HCT116 (cell line): ENCODE data around the gene CD96. TPM values are rescaled to one million over a fixed set of nuclear protein-coding genes. Genes with fewer than 3 reads are reported as not detected.

Experiments
- ATAC-seq: fragments of 200-7000 bp; cut with Tn5 transposase; 2 replicates; pipeline ENCODE4 v1.9.1; 2020; ENCODE audit warnings: mild to moderate bottlenecking, moderate library complexity
- BruUV-seq: library from RNA; stranded (reverse); fragments of 400-500 nt; replicated peaks from 2 replicates; lab custom pipeline; 2021; lab: Mats Ljungman, UMichigan
- CTCF ChIA-PET: fragments of 300-600 bp; sonication (Branson Sonifier 250); formaldehyde crosslinking; loops from one replicate; lab custom pipeline; 2021; ENCODE audit warnings: antibody characterized with exemption; lab: Charles Lee
- POLR2A ChIA-PET: fragments of 300-600, 350-600 bp; sonication (Branson Sonifier 250); formaldehyde crosslinking; loops from one replicate; lab custom pipeline; 2021; ENCODE audit warnings: antibody characterized with exemption; lab: Charles Lee
- RAD21 ChIA-PET, 2 experiments: fragments of 300-600 bp; sonication (Branson Sonifier 250); formaldehyde crosslinking; loops; one replicate each; lab custom pipeline; 2023; ENCODE audit warnings: low total read pairs in 2 of 2; ENCODE audit not compliant: uncharacterized antibody in 2 of 2, unreplicated experiment in 2 of 2, low non-redundant PET in 1 of 2; lab: Charles Lee
- DNase-seq: peaks from one replicate; pipeline ENCODE4 v3.0.0-alpha.2; 2010; ENCODE audit warnings: low read depth, low spot score
- H2AFZ ChIP-seq: fragments of 200-600 bp; shearing (Covaris generic), sonication (generic); 2 replicates; pipeline ENCODE4 v1.6.1; 2017; ENCODE audit warnings: low read depth, mixed run types, mixed read lengths, antibody characterized with exemption, low read length; ENCODE audit not compliant: poor library complexity, severe bottlenecking
- H3K27ac ChIP-seq: 2 replicates; pipeline ENCODE4 v1.5.1; 2012; ENCODE audit warnings: low read depth, low read length
- H3K27me3 ChIP-seq: fragments of 200-600 bp; sonication (generic); 2 replicates; pipeline ENCODE4 v1.6.1; 2016; ENCODE audit warnings: mixed run types, low read length, mixed read lengths; ENCODE audit not compliant: insufficient read depth
- H3K36me3 ChIP-seq, 2 experiments: fragments of 200-500 bp in 1 of 2; fragments of 200-600 bp in 1 of 2; sonication (Bioruptor generic) in 1 of 2; sonication (generic) in 1 of 2; 2 replicates each; pipeline versions ENCODE4 v1.5.1 to v1.6.1; 2014 to 2016; ENCODE audit warnings: low read length in 2 of 2, inconsistent platforms in 1 of 2, mixed read lengths in 1 of 2, mixed run types in 1 of 2; ENCODE audit not compliant: insufficient read depth in 2 of 2, control insufficient read depth in 1 of 2
- H3K4me1 ChIP-seq, 2 experiments: fragments of 200-600 bp in 1 of 2; sonication (generic) in 1 of 2; 2 replicates each; pipeline versions ENCODE4 v1.5.1 to v1.6.1; 2012 to 2017; ENCODE audit warnings: low read length in 2 of 2, inconsistent platforms in 1 of 2, mild to moderate bottlenecking in 1 of 2, mixed read lengths in 1 of 2, mixed run types in 1 of 2, moderate library complexity in 1 of 2; ENCODE audit not compliant: insufficient read depth in 2 of 2, control insufficient read depth in 1 of 2
- H3K4me2 ChIP-seq: fragments of 200-600 bp; sonication (generic); 2 replicates; pipeline ENCODE4 v1.6.1; 2017; ENCODE audit warnings: mixed run types, low read length, mixed read lengths
- H3K4me3 ChIP-seq, 2 experiments: fragments of 200-600 bp in 1 of 2; sonication (generic) in 1 of 2; replicated peaks in 1 of 2; 2 replicates each; pipeline ENCODE4 v1.5.1; 2011 to 2016; ENCODE audit warnings: low read length in 2 of 2, control low read depth in 1 of 2, low read depth in 1 of 2, mild to moderate bottlenecking in 1 of 2, mixed read lengths in 1 of 2, mixed run types in 1 of 2
- H3K79me2 ChIP-seq: fragments of 200-600 bp; sonication (generic); 2 replicates; pipeline ENCODE4 v1.6.1; 2017; ENCODE audit warnings: mild to moderate bottlenecking, mixed run types, low read length, moderate library complexity, mixed read lengths; ENCODE audit not compliant: insufficient read depth
- H3K9ac ChIP-seq: fragments of 200-600 bp; sonication (generic); 2 replicates; pipeline ENCODE4 v1.6.1; 2016; ENCODE audit warnings: low read length, mixed read lengths
- H3K9me2 ChIP-seq: fragments of 200-600 bp; sonication (generic), shearing (Covaris generic); 2 replicates; pipeline ENCODE4 v1.6.1; 2017; ENCODE audit warnings: mixed run types, mild to moderate bottlenecking, moderate library complexity; ENCODE audit not compliant: insufficient read depth
- H3K9me3 ChIP-seq, 2 experiments: fragments of 200-500 bp in 1 of 2; fragments of 200-600 bp in 1 of 2; sonication (Bioruptor generic) in 1 of 2; sonication (generic) in 1 of 2; 2 replicates each; pipeline ENCODE4 v1.6.1; 2014 to 2017; ENCODE audit warnings: low read length in 2 of 2, mixed read lengths in 2 of 2, inconsistent platforms in 1 of 2, low read depth in 1 of 2, mild to moderate bottlenecking in 1 of 2, mixed run types in 1 of 2, moderate library complexity in 1 of 2; ENCODE audit not compliant: control insufficient read depth in 1 of 2, insufficient read depth in 1 of 2
- H4K20me1 ChIP-seq: fragments of 200-600 bp; sonication (generic), shearing (Covaris generic); 2 replicates; pipeline ENCODE4 v1.6.1; 2017; ENCODE audit warnings: mixed run types, mild to moderate bottlenecking, moderate library complexity; ENCODE audit not compliant: insufficient read depth
- CBX3 ChIP-seq: IDR thresholded peaks from 2 replicates; pipeline ENCODE4 v1.6.1; 2012; ENCODE audit warnings: low read depth
- CEBPB ChIP-seq: IDR thresholded peaks from 2 replicates; pipeline ENCODE4 v1.6.1; 2012; ENCODE audit warnings: low read depth
- ELF1 ChIP-seq: IDR thresholded peaks from 2 replicates; pipeline ENCODE4 v1.6.1; 2012; ENCODE audit warnings: low read depth, borderline replicate concordance
- FOSL1 ChIP-seq: IDR thresholded peaks from 2 replicates; pipeline ENCODE4 v1.6.1; 2012; ENCODE audit warnings: low read depth
- JUND ChIP-seq: IDR thresholded peaks from 2 replicates; pipeline ENCODE4 v1.6.1; 2012
- POLR2AphosphoS5 ChIP-seq: IDR thresholded peaks from 2 replicates; pipeline ENCODE4 v1.6.1; 2011; ENCODE audit warnings: mild to moderate bottlenecking, low read depth, low read length, moderate library complexity
- RAD21 ChIP-seq: IDR thresholded peaks from 2 replicates; pipeline ENCODE4 v1.6.1; 2012; ENCODE audit warnings: low read depth, mild to moderate bottlenecking
- SIN3A ChIP-seq: IDR thresholded peaks from 2 replicates; pipeline ENCODE4 v1.6.1; 2012; ENCODE audit warnings: low read depth
- SP1 ChIP-seq: IDR thresholded peaks from 2 replicates; pipeline ENCODE4 v1.6.1; 2012; ENCODE audit warnings: low read depth
- SRF ChIP-seq: IDR thresholded peaks from 2 replicates; pipeline ENCODE4 v1.6.1; 2012; ENCODE audit warnings: low read depth
- TCF7L2 ChIP-seq: IDR thresholded peaks from 2 replicates; pipeline ENCODE4 v1.7.0; 2011; ENCODE audit warnings: borderline replicate concordance, inconsistent platforms; ENCODE audit not compliant: insufficient read depth, insufficient read length; ENCODE audit errors: extremely low read depth
- YY1 ChIP-seq: IDR thresholded peaks from 2 replicates; pipeline ENCODE4 v1.6.1; 2011; ENCODE audit warnings: low read length, low read depth, moderate library complexity, mild to moderate bottlenecking; ENCODE audit not compliant: insufficient replicate concordance; ENCODE audit errors: extremely low read depth
- ZFX ChIP-seq: fragments of 450-650 bp; IDR thresholded peaks from 2 replicates; pipeline ENCODE4 v1.6.1; 2017
- ZNF274 ChIP-seq: fragments of 200-500 bp; sonication (Bioruptor generic); IDR thresholded peaks from 2 replicates; pipeline ENCODE4 v1.6.1; 2014; ENCODE audit warnings: mild to moderate bottlenecking, low read depth, low read length, inconsistent platforms
- intact Hi-C: fragments of 100-400 bp; cut with micrococcal nuclease; formaldehyde crosslinking; loops from 2 replicates; pipeline ENCODE4 v1.10.0; 2022
- total RNA-seq: library from RNA; stranded (reverse); gene quantifications from one replicate; pipeline ENCODE4 v1.2.1, GENCODE V29; 2021; ENCODE audit not compliant: unreplicated experiment
- TF ChIP-seq, protein P1 (sequence below): IDR thresholded peaks from 2 replicates; pipeline ENCODE4 v1.6.1; 2012
- TF ChIP-seq, protein P2 (sequence below), 3 experiments: fragments of 200-600 bp in 1 of 3; sonication (generic) in 1 of 3; IDR thresholded peaks in 2 of 3; conservative IDR thresholded peaks in 1 of 3; 2 replicates each; pipeline ENCODE4 v1.5.1; 2012 to 2017; ENCODE audit warnings: low read depth in 2 of 3, low read length in 2 of 3, antibody characterized with exemption in 1 of 3, borderline replicate concordance in 1 of 3, control low read depth in 1 of 3, mild to moderate bottlenecking in 1 of 3, mixed read lengths in 1 of 3, mixed run types in 1 of 3, moderate library complexity in 1 of 3; ENCODE audit not compliant: insufficient read depth in 1 of 3

The CD96 gene
- total RNA-seq, 1 experiment from 2014 or later = 0.42 TPM

DNA sequence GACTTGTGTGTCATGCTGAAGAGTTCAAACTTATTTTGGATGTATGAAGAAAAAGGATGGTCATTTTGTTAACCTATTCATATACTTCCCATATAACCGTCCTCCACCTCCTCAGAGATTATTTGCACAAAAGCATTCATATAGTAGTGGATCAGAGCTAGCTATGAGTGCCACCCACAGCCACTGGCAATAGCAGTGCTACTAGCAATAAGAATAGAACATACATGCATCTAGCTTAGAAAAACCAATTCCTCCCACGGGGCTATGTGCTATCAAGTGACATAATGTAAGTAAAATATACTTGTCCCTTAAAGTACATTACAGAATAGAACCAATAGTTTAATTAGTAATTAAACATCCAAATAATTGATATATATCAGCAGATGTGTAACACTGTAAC, 63.5 kb downstream of the CD96 start:
- Histone ChIP-seq H2AFZ (no peak overlapping the region), H3K4me3 (no peak overlapping the region), H3K27ac (no peak overlapping the region), H3K36me3 (no peaks in the 10 kb centered on the region), H4K20me1 (no peaks in the 10 kb centered on the region), H3K9ac (no peak overlapping the region), H3K4me2 (peak overlapping the region; percentile 12; the same call in 1 of the 2 replicates), H3K9me3 (no peaks in the 10 kb centered on the region), H3K9me2 (no peaks in the 10 kb centered on the region), H3K4me1 (peaks cover 6 to 56% of the 10 kb centered on the region in 2 experiments), H3K27me3 (no peaks in the 10 kb centered on the region), H3K79me2 (no peaks in the 10 kb centered on the region)
- POLR2A ChIA-PET = no interaction called here
- TF ChIP-seq TCF7L2 (no peak), SP1 (no peak), RAD21 (no peak), POLR2AphosphoS5 (no peak), ZNF274 (no peak), SRF (no peak), CEBPB (no peak), CBX3 (no peak), ZFX (no peak), SIN3A (no peak), JUND (no peak), FOSL1 (no peak), YY1 (no peak), ELF1 (no peak)
- TF ChIP-seq, protein P1, sequence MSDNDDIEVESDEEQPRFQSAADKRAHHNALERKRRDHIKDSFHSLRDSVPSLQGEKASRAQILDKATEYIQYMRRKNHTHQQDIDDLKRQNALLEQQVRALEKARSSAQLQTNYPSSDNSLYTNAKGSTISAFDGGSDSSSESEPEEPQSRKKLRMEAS = no peak
- TF ChIP-seq, protein P2, sequence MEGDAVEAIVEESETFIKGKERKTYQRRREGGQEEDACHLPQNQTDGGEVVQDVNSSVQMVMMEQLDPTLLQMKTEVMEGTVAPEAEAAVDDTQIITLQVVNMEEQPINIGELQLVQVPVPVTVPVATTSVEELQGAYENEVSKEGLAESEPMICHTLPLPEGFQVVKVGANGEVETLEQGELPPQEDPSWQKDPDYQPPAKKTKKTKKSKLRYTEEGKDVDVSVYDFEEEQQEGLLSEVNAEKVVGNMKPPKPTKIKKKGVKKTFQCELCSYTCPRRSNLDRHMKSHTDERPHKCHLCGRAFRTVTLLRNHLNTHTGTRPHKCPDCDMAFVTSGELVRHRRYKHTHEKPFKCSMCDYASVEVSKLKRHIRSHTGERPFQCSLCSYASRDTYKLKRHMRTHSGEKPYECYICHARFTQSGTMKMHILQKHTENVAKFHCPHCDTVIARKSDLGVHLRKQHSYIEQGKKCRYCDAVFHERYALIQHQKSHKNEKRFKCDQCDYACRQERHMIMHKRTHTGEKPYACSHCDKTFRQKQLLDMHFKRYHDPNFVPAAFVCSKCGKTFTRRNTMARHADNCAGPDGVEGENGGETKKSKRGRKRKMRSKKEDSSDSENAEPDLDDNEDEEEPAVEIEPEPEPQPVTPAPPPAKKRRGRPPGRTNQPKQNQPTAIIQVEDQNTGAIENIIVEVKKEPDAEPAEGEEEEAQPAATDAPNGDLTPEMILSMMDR (IDR thresholded peaks at IDR 0.05 in 2 of 3, conservative IDR thresholded peaks at IDR 0.05 in 1 of 3; ENCODE audit: borderline replicate concordance in 1 of 3, insufficient read depth in 1 of 3, low read depth in 2 of 3, low read length in 2 of 3) = no peak
- RAD21 ChIA-PET = no interaction called here
- no peak for ATAC-seq
- intact Hi-C loops = no loop called here
- DNase-seq = no peak
- BruUV-seq = no TSS peak
- CTCF ChIA-PET = no interaction called here
